T-helper 2 cell treated with Interferon-gamma antibody and Interleukin-4, amounts not matched to agents 5 μg/mL and 100 μg/mL, for 36 hours (primary cell): ENCODE results near the gene ABCC5.

ENCODE experiments used
- DNase-seq: peaks from one replicate; pipeline ENCODE4 v3.0.0; 2021; ENCODE audit warnings: low spot score
- H3K27ac Mint-ChIP-seq: one replicate; pipeline ENCODE4 v1.8.0; 2021; ENCODE audit warnings: mild to moderate bottlenecking, mixed read lengths
- H3K27me3 Mint-ChIP-seq: one replicate; pipeline ENCODE4 v1.8.0; 2021; ENCODE audit warnings: low read depth, mixed read lengths
- H3K36me3 Mint-ChIP-seq: one replicate; pipeline ENCODE4 v1.8.0; 2021; ENCODE audit warnings: low read depth, mixed read lengths
- H3K4me1 Mint-ChIP-seq: one replicate; pipeline ENCODE4 v1.8.0; 2021; ENCODE audit warnings: low read depth, mixed read lengths
- H3K4me3 Mint-ChIP-seq: one replicate; pipeline ENCODE4 v1.8.0; 2022; ENCODE audit warnings: mild to moderate bottlenecking, moderate library complexity, mixed read lengths
- H3K9me3 Mint-ChIP-seq: one replicate; pipeline ENCODE4 v1.8.0; 2021; ENCODE audit warnings: mixed read lengths

Gene ABCC5

GRCh38 chr3:183914856-183915255 lies 102.8 kb downstream of the ABCC5 start:
- H3K27me3 Mint-ChIP-seq: no peaks in the 10 kb centered on the region
- no peaks in the 10 kb centered on the region for H3K36me3 Mint-ChIP-seq
- no peak overlapping the region for H3K4me3 Mint-ChIP-seq
- DNase-seq: no peak
- no peak overlapping the region for H3K27ac Mint-ChIP-seq
- no peaks in the 10 kb centered on the region for H3K9me3 Mint-ChIP-seq
- H3K4me1 Mint-ChIP-seq: no peaks in the 10 kb centered on the region

- H3K36me3 Mint-ChIP-seq: no peaks in the 10 kb centered on the region
- H3K4me1 Mint-ChIP-seq: no peaks in the 10 kb centered on the region
- H3K9me3 Mint-ChIP-seq: no peaks in the 10 kb centered on the region
- H3K27me3 Mint-ChIP-seq: no peaks in the 10 kb centered on the region
- no peak for DNase-seq
- no peak overlapping the region for H3K27ac Mint-ChIP-seq
- no peak overlapping the region for H3K4me3 Mint-ChIP-seq
Measured at GRCh38 chr3:183913580-183913920, 104.1 kb downstream of the ABCC5 start.

GRCh38 chr3:183912895-183913579 lies 104.6 kb downstream of the ABCC5 start:
- Mint-ChIP-seq H3K27me3 (no peaks in the 10 kb centered on the region), H3K36me3 (no peaks in the 10 kb centered on the region), H3K9me3 (no peaks in the 10 kb centered on the region), H3K27ac (no peak overlapping the region), H3K4me1 (no peaks in the 10 kb centered on the region), H3K4me3 (no peak overlapping the region)
- DNase-seq: no peak

- DNase-seq: no peak
- Mint-ChIP-seq H3K4me1 (no peaks in the 10 kb centered on the region), H3K4me3 (no peak overlapping the region), H3K27me3 (no peaks in the 10 kb centered on the region), H3K36me3 (no peaks in the 10 kb centered on the region), H3K9me3 (no peaks in the 10 kb centered on the region), H3K27ac (no peak overlapping the region)
Measured at GRCh38 chr3:183911763-183912506, 105.7 kb downstream of the ABCC5 start.

- Mint-ChIP-seq H3K4me1 (no peaks in the 10 kb centered on the region), H3K27ac (no peak overlapping the region), H3K36me3 (no peaks in the 10 kb centered on the region), H3K4me3 (no peak overlapping the region), H3K9me3 (no peaks in the 10 kb centered on the region), H3K27me3 (no peaks in the 10 kb centered on the region)
- DNase-seq: no peak
Measured at GRCh38 chr3:183911087-183911486, 106.6 kb downstream of the ABCC5 start.

GRCh38 chr3:183909030-183909600 lies 108.6 kb downstream of the ABCC5 start:
- Mint-ChIP-seq H3K4me3 (no peak overlapping the region), H3K36me3 (no peaks in the 10 kb centered on the region), H3K9me3 (no peaks in the 10 kb centered on the region)

GRCh38 chr3:183907911-183908331 lies 109.8 kb downstream of the ABCC5 start:
- H3K27ac Mint-ChIP-seq: no peak overlapping the region
- no peak for DNase-seq
- no peak overlapping the region for H3K4me3 Mint-ChIP-seq
- no peaks in the 10 kb centered on the region for H3K27me3 Mint-ChIP-seq
- H3K9me3 Mint-ChIP-seq: no peaks in the 10 kb centered on the region
- H3K36me3 Mint-ChIP-seq: no peaks in the 10 kb centered on the region
- no peaks in the 10 kb centered on the region for H3K4me1 Mint-ChIP-seq

More at GRCh38 chr3:183909030-183909600, 108.6 kb downstream of the ABCC5 start:
- DNase-seq: no peak
- Mint-ChIP-seq H3K27me3 (no peaks in the 10 kb centered on the region), H3K4me1 (no peaks in the 10 kb centered on the region), H3K27ac (no peak overlapping the region)

GRCh38 chr3:183907176-183907575 lies 110.5 kb downstream of the ABCC5 start:
- DNase-seq: no peak
- Mint-ChIP-seq H3K27me3 (no peaks in the 10 kb centered on the region), H3K27ac (no peak overlapping the region), H3K4me1 (no peaks in the 10 kb centered on the region), H3K9me3 (no peaks in the 10 kb centered on the region), H3K36me3 (no peaks in the 10 kb centered on the region), H3K4me3 (no peak overlapping the region)

- Mint-ChIP-seq H3K36me3 (no peaks in the 10 kb centered on the region), H3K27ac (no peak overlapping the region), H3K27me3 (no peaks in the 10 kb centered on the region), H3K4me1 (no peaks in the 10 kb centered on the region), H3K4me3 (no peak overlapping the region), H3K9me3 (no peaks in the 10 kb centered on the region)
- no peak for DNase-seq
Measured at GRCh38 chr3:183906234-183906921, 111.3 kb downstream of the ABCC5 start.

- DNase-seq: no peak
- Mint-ChIP-seq H3K36me3 (no peaks in the 10 kb centered on the region), H3K4me3 (no peak overlapping the region), H3K27me3 (no peaks in the 10 kb centered on the region), H3K27ac (no peak overlapping the region), H3K9me3 (no peaks in the 10 kb centered on the region), H3K4me1 (no peaks in the 10 kb centered on the region)
Measured at GRCh38 chr3:183904833-183905780, 112.6 kb downstream of the ABCC5 start.

GRCh38 chr3:183898028-183898431 lies 119.7 kb downstream of the ABCC5 start:
- no peak for DNase-seq
- Mint-ChIP-seq H3K36me3 (no peaks in the 10 kb centered on the region), H3K4me1 (no peaks in the 10 kb centered on the region), H3K9me3 (no peaks in the 10 kb centered on the region), H3K27me3 (no peaks in the 10 kb centered on the region), H3K4me3 (no peak overlapping the region), H3K27ac (no peak overlapping the region)

GRCh38 chr3:183897606-183898005 lies 120.1 kb downstream of the ABCC5 start:
- DNase-seq: no peak
- no peaks in the 10 kb centered on the region for H3K27me3 Mint-ChIP-seq
- no peak overlapping the region for H3K4me3 Mint-ChIP-seq
- no peaks in the 10 kb centered on the region for H3K4me1 Mint-ChIP-seq
- H3K36me3 Mint-ChIP-seq: no peaks in the 10 kb centered on the region
- H3K27ac Mint-ChIP-seq: no peak overlapping the region
- no peaks in the 10 kb centered on the region for H3K9me3 Mint-ChIP-seq

GRCh38 chr3:183896610-183897009 lies 121.1 kb downstream of the ABCC5 start:
- DNase-seq: no peak
- no peak overlapping the region for H3K4me3 Mint-ChIP-seq
- H3K27ac Mint-ChIP-seq: no peak overlapping the region
- no peaks in the 10 kb centered on the region for H3K27me3 Mint-ChIP-seq
- H3K4me1 Mint-ChIP-seq: no peaks in the 10 kb centered on the region
- no peaks in the 10 kb centered on the region for H3K9me3 Mint-ChIP-seq
- H3K36me3 Mint-ChIP-seq: no peaks in the 10 kb centered on the region
